ENCODE results near the gene MAGI1.
"Not testable (repeated sequence)": the region's sequence is repeated elsewhere in the genome, so short reads cannot be mapped to it uniquely, and the experiment has no call there.

MAGI1 gene

DNA sequence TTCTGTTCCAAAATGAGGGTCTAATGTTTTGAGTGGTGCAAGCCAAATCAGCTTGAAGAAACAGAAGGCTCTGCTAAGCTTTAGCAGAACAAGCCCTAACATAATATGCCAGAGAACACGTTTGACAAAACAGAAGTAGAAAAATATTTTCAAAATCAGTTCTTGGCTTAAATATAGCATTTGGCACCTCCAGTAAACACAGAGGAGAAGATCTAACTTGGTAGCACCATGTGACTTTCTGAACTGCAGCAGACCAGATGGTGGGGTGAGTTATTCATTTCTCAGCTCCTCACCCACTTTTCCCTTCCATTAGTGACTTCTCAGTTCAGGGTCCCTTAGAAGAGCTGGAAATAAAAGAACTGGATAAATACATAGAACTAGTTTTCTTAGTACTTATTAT is 395.8 kb downstream of the MAGI1 start:
- no peak for DNase-seq

DNA sequence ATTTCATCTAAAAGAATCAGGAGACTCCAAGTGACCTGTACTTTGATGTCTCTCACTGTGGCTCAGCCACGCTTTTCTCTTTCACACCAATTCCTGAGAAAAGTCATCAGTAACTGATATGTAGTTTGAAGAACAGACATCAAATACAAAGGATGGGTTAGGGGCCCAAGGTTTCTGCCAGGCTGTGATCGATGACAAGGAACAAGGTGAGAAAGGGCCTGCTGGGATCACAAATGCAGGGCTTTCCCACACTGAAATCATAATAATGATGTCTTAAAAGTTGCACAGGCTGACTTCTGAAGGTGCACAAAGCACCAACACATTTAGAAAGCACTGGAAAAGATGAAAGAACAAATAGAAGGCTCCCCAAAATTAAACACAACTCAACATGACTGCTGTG is 396.9 kb downstream of the MAGI1 start:
- no peak for DNase-seq

- DNase-seq = no peak
Observed at GRCh38 chr3:65641045-65641444, 397.7 kb downstream of the MAGI1 start.

- no peak for DNase-seq
Observed at GRCh38 chr3:65639444-65639843, 399.3 kb downstream of the MAGI1 start.

GRCh38 chr3:65638301-65638700 is 400.4 kb downstream of the MAGI1 start:
- no peak for DNase-seq

DNA sequence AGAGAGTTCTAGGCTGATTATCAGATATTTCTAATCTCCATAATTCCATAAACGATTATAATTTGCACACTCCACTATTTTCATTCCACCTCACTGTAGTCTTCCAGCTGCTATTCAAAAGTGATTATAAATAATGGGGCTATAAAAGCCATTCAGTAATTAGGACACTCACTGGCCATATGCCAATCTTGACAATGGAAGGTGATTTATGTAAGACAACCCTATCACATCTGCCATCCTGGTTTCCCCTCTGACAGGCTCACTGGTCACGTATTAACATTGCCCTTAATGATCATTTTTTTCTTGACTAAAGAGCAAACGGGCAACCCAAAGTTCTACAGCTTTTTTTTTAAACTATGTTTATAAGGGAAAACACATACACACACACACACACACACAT is 402.4 kb downstream of the MAGI1 start:
- no peak for DNase-seq

DNA sequence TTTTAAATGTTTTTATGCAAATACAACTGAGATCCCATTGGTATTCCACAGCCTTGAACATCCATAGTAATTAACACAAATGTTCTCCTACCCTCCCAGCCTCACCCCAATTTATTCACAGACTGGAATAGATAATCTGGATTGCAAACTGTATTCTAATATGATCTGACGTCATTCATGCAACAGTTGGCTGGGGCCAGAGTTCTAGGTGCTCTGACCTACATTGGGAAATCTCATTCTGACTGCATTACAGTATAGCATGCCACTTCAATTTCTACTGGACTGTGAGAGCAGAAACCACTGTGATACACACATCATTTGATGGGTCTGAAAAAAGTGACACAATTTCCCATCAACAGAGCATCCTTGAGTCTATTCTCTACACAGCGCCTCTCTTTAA is 403.1 kb downstream of the MAGI1 start:
- DNase-seq = no peak

GRCh38 chr3:65633018-65633638 is 405.6 kb downstream of the MAGI1 start:
- DNase-seq = no peak

GRCh38 chr3:65632414-65632813 is 406.3 kb downstream of the MAGI1 start:
- DNase-seq = no peak

DNA sequence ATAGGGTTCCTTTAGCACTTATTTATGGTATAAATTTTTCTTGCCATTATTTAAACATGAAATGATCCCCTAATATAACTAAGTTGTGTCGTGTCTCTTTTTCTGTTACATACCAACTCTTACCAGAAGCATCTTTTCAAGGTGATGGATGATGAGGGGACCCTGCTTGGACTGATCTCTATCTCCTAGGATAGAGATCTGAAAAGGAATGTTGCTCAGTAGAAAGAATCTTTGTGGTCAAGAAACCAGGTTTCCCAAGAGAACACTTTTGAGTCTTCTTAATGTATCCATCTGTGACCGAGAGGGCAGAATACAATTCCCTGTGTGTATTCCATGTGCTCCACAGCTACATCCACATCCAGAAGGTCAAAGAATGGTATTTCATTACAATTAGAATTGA is 409.7 kb downstream of the MAGI1 start:
- DNase-seq = no peak

GRCh38 chr3:65627062-65627461 is 411.7 kb downstream of the MAGI1 start:
- DNase-seq = no peak

DNA sequence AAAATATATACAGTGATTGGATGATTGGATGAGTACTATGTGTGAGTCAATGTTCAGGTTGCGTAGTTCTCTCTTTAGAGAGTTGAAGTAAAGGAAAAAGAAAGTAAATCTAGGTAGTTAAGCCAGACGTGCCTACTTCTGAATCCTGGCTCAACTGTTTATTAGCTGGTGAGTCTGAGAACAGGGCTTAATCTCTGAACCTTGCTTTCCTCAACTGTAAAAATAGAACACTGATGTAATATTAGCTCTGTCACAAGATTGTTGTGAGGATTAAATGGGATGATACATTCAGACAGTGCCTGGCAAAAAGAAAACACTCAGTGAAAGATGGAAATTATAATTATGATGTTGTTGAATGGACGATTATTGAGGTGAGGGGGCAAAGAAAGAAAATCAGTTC is 413.4 kb downstream of the MAGI1 start:
- no peak for DNase-seq

DNA sequence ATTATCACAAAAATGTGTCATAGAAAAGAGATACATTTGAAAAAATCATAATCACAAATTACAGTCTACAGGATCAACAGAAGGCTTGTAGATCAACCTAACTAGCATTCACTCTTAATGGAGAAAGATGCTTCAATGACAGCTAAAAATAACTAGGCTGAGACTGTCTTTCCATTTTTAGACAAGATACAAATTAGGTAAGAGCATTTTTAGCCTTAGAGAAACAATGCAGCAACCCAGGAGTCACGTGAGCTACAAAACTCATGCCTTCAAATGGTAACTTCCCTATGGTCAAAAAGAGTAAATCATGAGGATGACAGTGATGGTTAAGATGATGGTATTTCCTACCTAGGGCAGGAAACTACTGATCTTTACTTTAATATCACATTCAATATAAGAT is 415.4 kb downstream of the MAGI1 start:
- DNase-seq = no peak

GRCh38 chr3:65619888-65620287 is 418.8 kb downstream of the MAGI1 start:
- no peak for DNase-seq

GRCh38 chr3:65619451-65619881 is 419.3 kb downstream of the MAGI1 start:
- DNase-seq = no peak

DNA sequence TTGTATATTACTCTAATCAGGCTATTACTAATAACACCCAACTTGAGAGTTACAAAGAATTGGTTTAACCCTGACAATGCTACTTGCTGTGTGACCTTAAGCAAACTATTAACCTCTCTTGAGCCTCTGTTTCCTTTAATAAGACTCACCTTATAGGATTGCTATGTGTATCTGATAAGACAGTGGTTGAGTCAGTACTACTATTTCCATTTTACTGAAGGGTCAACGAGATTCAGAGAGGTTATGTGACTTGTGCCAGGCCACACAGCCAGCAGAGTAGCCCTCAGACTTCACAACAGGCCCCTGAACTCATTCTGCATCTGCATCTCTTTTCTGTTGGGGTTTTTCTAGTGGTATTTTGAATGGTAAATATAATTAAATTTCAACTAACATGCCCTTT is 420.1 kb downstream of the MAGI1 start:
- DNase-seq = no peak

DNA sequence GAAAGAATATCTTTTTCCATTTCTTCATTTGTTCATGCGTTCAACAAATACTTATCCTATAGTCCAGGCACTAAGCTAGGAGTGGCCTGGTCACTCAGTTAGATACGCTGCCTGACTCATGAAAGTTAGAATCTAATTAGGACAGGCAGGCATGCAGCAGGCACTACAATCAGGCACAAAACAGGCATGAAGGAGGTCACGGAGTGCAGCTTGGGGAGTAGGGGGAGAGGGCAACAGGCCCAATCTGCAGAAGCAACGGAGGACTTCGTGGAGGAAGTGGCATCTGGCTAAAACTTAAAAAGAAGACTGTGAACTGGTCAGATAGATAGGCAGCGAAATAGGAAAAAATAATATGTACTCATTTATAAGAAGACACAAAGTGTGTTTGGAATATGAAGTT is 420.9 kb downstream of the MAGI1 start:
- no peak for DNase-seq

DNA sequence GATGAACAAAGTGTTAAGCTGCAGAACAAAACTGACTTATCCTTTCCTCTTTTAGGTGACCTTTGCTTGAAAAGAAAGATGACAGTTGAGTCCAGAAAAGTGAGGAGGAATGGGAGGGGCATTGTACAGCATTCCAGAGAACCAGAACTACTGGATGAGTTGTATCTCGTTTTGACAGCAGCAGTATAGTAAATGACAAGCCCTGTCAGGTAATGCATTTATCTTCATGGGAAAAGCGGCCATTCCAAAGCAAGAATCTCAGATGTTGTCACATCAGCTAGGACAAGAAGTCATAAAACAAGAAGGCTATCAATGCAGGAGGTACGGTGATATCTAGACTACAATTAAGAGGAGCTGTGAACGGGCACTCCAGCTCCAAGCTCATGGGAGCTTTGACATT is 421.5 kb downstream of the MAGI1 start:
- no peak for DNase-seq

GRCh38 chr3:65616563-65616962 is 422.2 kb downstream of the MAGI1 start:
- no peak for DNase-seq

GRCh38 chr3:65615329-65615728 is 423.4 kb downstream of the MAGI1 start:
- DNase-seq = no peak

DNA sequence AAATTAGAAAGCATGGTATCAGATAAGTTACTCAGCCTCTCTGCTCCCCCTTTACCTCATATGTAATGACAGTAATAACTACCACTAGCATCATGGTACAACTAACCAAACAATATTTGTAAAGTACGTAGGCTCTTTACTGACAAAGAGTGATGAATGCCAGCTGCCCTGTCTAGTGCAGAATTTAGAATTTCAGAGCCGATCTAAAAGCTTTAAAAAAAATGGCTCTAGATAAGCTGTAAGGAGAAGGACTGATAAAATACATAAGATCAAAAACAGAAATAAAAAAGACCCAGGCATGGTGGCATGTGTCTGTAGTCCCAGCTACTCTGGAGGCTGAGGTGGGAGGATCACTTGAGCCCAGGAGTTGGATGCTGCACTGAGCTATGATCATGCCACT is 424.1 kb downstream of the MAGI1 start:
- DNase-seq = no peak

DNA sequence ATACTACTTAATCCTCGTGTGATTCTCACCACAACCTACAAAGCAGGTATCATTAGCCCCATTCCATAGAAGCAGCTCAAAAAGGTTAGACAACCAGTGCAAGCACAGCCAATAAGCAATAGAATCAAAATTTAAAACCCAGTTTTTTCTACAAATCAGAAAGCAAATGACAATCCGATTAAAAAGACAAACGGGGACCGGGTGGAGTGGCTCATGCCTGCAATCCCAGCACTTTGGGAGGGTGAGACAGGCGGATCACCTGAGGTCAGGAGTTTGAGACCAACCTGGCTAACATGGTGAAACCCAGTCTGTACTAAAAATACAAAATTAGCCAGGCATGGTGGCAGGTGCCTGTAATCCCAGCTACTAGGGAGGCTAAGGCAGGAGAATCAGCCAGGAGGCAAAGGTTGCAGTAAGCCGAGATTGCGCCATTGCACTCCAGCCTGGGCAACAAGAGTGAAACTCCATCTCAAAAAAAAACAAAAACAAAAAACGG is 430.7 kb downstream of the MAGI1 start:
- not testable (repeated sequence) for DNase-seq

- DNase-seq = no peak
Observed at GRCh38 chr3:65607101-65607500, 431.6 kb downstream of the MAGI1 start.

DNA sequence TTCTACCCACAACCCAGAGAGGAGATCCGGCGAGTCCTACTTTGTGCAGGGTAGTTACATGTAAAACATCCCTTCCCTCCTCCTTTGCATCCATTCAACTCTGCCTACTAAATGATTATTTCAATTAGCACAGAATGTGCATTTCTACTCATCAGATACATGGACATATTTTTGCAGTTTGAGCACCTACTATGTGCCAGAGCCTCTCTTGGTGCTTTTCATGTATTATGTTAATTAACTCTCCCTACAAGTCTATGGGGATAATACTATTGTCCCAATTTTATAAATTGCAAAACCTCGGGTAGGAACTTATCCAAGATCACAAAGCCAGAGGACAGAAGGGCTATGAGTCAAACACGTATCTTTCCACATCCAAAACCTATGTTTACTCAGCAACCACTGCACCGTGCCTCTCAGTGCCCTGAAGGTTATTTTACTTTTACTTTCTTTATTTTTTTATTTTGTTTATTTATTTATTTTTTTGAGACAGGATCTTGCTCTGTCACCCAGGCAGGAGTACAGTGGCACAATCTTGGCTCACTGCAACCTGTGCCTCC is 432.8 kb downstream of the MAGI1 start:
- DNase-seq = no peak

DNA sequence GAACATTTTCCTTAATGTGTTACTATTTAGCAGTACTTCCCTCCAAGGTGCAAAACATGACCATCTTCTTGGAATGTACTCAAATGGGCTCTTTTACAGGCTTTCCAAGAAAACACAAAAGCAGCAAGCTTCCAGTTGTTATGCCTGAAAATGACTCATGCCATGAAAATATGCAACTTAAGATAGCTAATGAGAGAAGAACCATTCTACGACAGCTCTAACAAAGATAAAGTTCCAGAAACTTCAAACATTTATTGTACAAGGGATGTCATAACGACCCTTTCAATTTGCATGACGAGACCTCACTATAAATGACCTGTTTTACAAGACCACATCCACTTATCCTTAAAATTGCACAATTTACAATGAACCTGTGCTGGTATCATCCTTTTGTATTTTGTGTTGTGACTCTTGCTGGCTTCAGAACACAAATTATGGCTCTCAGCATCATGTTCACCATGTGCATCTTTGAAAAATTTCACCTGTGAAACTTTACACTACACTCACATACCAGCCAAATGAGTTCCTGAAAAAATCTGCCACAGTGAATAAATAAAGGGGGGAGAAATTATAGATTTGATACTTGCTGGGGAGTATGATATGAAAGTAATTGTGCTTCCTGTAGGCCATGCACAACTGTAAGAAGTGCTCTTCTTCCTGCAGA is 433.7 kb downstream of the MAGI1 start:
- no peak for DNase-seq
